A549 (cell line): ENCODE data around the gene PSMB1. TPM values are rescaled to one million over a fixed set of nuclear protein-coding genes. Genes with fewer than 3 reads are reported as not detected.
"Not testable (repeated sequence)": the region's sequence is repeated elsewhere in the genome, so short reads cannot be mapped to it uniquely, and the experiment has no call there.

Source experiments
- ATAC-seq, 2 experiments: fragments of 200-7000 bp in 1 of 2; fragments of >200 bp in 1 of 2; cut with Nextera tagmentation in 1 of 2; cut with Tn5 transposase in 1 of 2; 3 replicates each; pipeline versions ENCODE4 v1.8.0 to v1.9.1; 2018 to 2020; ENCODE audit warnings: mild to moderate bottlenecking in 1 of 2, moderate library complexity in 1 of 2
- CTCF ChIA-PET: fragments of 300-600 bp; sonication (Branson Sonifier 250); formaldehyde crosslinking; extraction: SDS; loops from one replicate; lab custom pipeline; 2021; ENCODE audit warnings: antibody characterized with exemption, inconsistent platforms; lab: Yijun Ruan, JAX
- POLR2A ChIA-PET: fragments of 350-600 bp; formaldehyde crosslinking; extraction: SDS; loops from one replicate; lab custom pipeline; 2021; ENCODE audit warnings: antibody characterized with exemption, inconsistent platforms; lab: Yijun Ruan, JAX
- DNase-seq, 2 experiments: peaks; one replicate each; pipeline versions ENCODE4 v3.0.0 to v3.0.0-alpha.2; 2011 to 2016; ENCODE audit warnings: low read depth in 1 of 2, low spot score in 1 of 2
- FAIRE-seq: peaks from 2 replicates; lab custom pipeline; 2011; peaks lifted over from hg19 to GRCh38; lab: Jason Lieb, UNC
- H3K27ac ChIP-seq, 2 experiments: fragments of >200 bp; sonication (Bioruptor Twin); formaldehyde crosslinking; 3 replicates each; pipeline ENCODE4 v1.5.1; 2016 to 2017
- H3K4me1 ChIP-seq: fragments of >200 bp; sonication (Bioruptor Twin); formaldehyde crosslinking; 3 replicates; pipeline ENCODE4 v1.6.1; 2016
- H3K4me2 ChIP-seq: fragments of >200 bp; sonication (Bioruptor Twin); formaldehyde crosslinking; 3 replicates; pipeline ENCODE4 v1.6.1; 2016
- H3K4me3 ChIP-seq: fragments of >200 bp; sonication (Bioruptor Twin); formaldehyde crosslinking; 3 replicates; pipeline ENCODE4 v1.5.1; 2016
- H3K9me3 ChIP-seq: fragments of >200 bp; sonication (Bioruptor Twin); formaldehyde crosslinking; 3 replicates; pipeline ENCODE4 v1.6.1; 2016
- BHLHE40 ChIP-seq: IDR thresholded peaks from 2 replicates; pipeline ENCODE4 v1.6.1; 2012; ENCODE audit warnings: low read depth, low read length, inconsistent platforms
- ELK1 ChIP-seq: fragments of 150-350 bp; IDR thresholded peaks from 2 replicates; pipeline ENCODE4 v1.6.1; 2014; ENCODE audit warnings: low read depth, mild to moderate bottlenecking, low read length
- FOSL2 ChIP-seq, 2 experiments: fragments of 450-650 bp in 1 of 2; fragments of >200 bp in 1 of 2; sonication (Bioruptor Twin) in 1 of 2; formaldehyde crosslinking; IDR thresholded peaks; 2 replicates each; pipeline versions ENCODE4 v1.5.0 to v1.6.1; 2016 to 2020; ENCODE audit warnings: mild to moderate bottlenecking in 1 of 2, moderate library complexity in 1 of 2
- FOXS1 ChIP-seq: fragments of 250-450 bp; sonication (Bioruptor Pico); IDR thresholded peaks from 2 replicates; pipeline ENCODE4 v1.5.0; 2020; ENCODE audit warnings: mild to moderate bottlenecking, moderate library complexity
- KDM5A ChIP-seq: fragments of 200-600 bp; sonication (generic); IDR thresholded peaks from 2 replicates; pipeline ENCODE4 v1.6.1; 2016; ENCODE audit warnings: antibody characterized with exemption, mild to moderate bottlenecking
- MYC ChIP-seq: IDR thresholded peaks from 2 replicates; pipeline ENCODE4 v1.6.1; 2012; ENCODE audit warnings: mild to moderate bottlenecking, inconsistent platforms, low read length, improper control_type of control experiment, borderline replicate concordance
- NR3C1 ChIP-seq: fragments of >200 bp; sonication (Bioruptor Twin); formaldehyde crosslinking; IDR thresholded peaks from 3 replicates; pipeline ENCODE4 v1.6.1; 2017
- POLR2A ChIP-seq: IDR thresholded peaks from 2 replicates; pipeline ENCODE4 v1.6.1; 2012; ENCODE audit warnings: mild to moderate bottlenecking, low read length
- RARB ChIP-seq: fragments of 250-450 bp; sonication (Bioruptor Pico); IDR thresholded peaks from 2 replicates; pipeline ENCODE4 v1.8.0; 2021; ENCODE audit warnings: mild to moderate bottlenecking, moderate library complexity
- WGBS: methylation state at CpG from one replicate; pipeline ENCODE4 v1.1.6; 2017; ENCODE audit errors: missing lambda C conversion rate; 5-methylcytosine and 5-hydroxymethylcytosine counted together
- polyA plus RNA-seq, 4 experiments: library from polyadenylated mRNA; depleted of rRNA in 3 of 4; stranded (reverse); fragments of >200 nt; fragmentation: RNase III in 1 of 4; extraction: RNeasy Plus Mini Kit Qiagen cat#74134 plus additional on column Dnase treatment in 1 of 4; gene quantifications; 2 replicates in 3 of 4; 3 replicates in 1 of 4; pipeline ENCODE4 v1.2.3, GENCODE V29; 2011 to 2017
- TF ChIP-seq, protein P1 (sequence below): fragments of 250-450 bp; sonication (Bioruptor Pico); IDR thresholded peaks from 2 replicates; pipeline ENCODE4 v1.5.0; 2021; ENCODE audit warnings: mild to moderate bottlenecking, moderate library complexity, borderline replicate concordance
- TF ChIP-seq, protein P2 (sequence below): IDR thresholded peaks from 2 replicates; pipeline ENCODE4 v1.6.1; 2012
- TF ChIP-seq, protein P3 (sequence below): fragments of 450-650 bp; IDR thresholded peaks from 2 replicates; pipeline ENCODE4 v1.6.1; 2014; ENCODE audit warnings: antibody characterized with exemption

PSMB1 gene
- polyA plus RNA-seq, 2 of the 4 experiments (the other 2 are of a cell fraction): 267 to 306 TPM

GRCh38 chr6:170509723-170510018 is 43.4 kb downstream of the PSMB1 start:
- H3K9me3 ChIP-seq: no peaks in the 10 kb centered on the region
- no peak overlapping the region for H3K4me3 ChIP-seq
- H3K4me1 ChIP-seq: no peaks in the 10 kb centered on the region
- H3K27ac ChIP-seq: no peak overlapping the region
- no peak for FAIRE-seq
- WGBS: 49% methylated on average over 3 of the region's 3 CpGs
- ATAC-seq: no peak
- H3K4me2 ChIP-seq: no peak overlapping the region
- DNase-seq: no peak
- CTCF ChIA-PET: interaction anchor here (1.5 kb wide), 1 partner anchor 1553 kb away, joined by 4 read pairs; no protein-coding TSS in a partner anchor
- POLR2A ChIA-PET: no interaction called here
- TF ChIP-seq BHLHE40 (no peak), MYC (no peak), FOSL2 (IDR thresholded peaks at IDR 0.05) (no peak), FOSL2 (CRISPR knock-in tag; IDR thresholded peaks at IDR 0.05) (no peak)

GRCh38 chr6:170508892-170509722 is 44.0 kb downstream of the PSMB1 start:
- H3K4me3 ChIP-seq, ATAC-seq, H3K4me2 ChIP-seq, DNase-seq, H3K9me3 ChIP-seq, H3K4me1 ChIP-seq, POLR2A ChIA-PET, FAIRE-seq, H3K27ac ChIP-seq: not testable (repeated sequence)
- 71% methylated on average over 3 of the region's 5 CpGs for WGBS
- CTCF ChIA-PET: interaction anchor here (1.5 kb wide), 1 partner anchor 1553 kb away, joined by 4 read pairs; no protein-coding TSS in a partner anchor

DNA sequence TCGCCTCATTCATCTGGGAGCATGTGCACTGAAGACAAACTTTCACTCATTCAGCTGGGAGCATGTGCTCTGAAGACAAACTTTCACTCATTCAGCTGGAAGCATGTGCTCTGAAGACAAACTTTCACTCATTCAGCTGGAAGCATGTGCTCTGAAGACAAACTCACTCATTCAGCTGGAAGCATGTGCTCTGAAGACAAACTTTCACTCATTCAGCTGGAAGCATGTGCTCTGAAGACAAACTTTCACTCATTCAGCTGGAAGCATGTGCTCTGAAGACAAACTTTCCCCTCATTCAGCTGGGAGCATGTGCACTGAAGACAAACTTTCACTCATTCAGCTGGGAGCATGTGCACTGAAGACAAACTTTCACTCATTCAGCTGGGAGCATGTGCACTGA is 44.8 kb downstream of the PSMB1 start:
- CTCF ChIA-PET: interaction anchor here (1.4 to 1.6 kb wide), 2 partner anchors 9 to 14 kb away, joined by 3 to 6 read pairs; no protein-coding TSS in a partner anchor
- no CpG with 5 or more reads among the region's 1 CpG for WGBS
- H3K9me3 ChIP-seq, DNase-seq, POLR2A ChIA-PET, H3K4me2 ChIP-seq, H3K27ac ChIP-seq, H3K4me3 ChIP-seq, FAIRE-seq, H3K4me1 ChIP-seq, ATAC-seq: not testable (repeated sequence)

DNA sequence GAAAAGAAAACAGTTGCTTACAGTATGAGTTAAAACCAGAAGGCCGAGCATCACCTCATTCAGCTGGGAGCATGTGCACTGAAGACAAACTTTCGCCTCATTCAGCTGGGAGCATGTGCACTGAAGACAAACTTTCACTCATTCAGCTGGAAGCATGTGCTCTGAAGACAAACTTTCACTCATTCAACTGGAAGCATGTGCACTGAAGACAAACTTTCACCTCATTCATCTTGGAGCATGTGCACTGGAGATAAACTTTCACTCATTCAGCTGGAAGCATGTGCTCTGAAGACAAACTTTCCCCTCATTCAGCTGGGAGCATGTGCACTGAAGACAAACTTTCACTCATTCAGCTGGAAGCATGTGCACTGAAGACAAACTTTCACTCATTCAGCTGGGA is 45.4 kb downstream of the PSMB1 start:
- FAIRE-seq, H3K4me1 ChIP-seq, H3K9me3 ChIP-seq, POLR2A ChIA-PET, H3K4me2 ChIP-seq, H3K4me3 ChIP-seq, DNase-seq, H3K27ac ChIP-seq, ATAC-seq: not testable (repeated sequence)
- CTCF ChIA-PET: interaction anchor here (1.4 to 1.6 kb wide), 2 partner anchors 9 to 14 kb away, joined by 3 to 6 read pairs; no protein-coding TSS in a partner anchor
- 62% methylated on average over 2 of the region's 2 CpGs for WGBS

DNA sequence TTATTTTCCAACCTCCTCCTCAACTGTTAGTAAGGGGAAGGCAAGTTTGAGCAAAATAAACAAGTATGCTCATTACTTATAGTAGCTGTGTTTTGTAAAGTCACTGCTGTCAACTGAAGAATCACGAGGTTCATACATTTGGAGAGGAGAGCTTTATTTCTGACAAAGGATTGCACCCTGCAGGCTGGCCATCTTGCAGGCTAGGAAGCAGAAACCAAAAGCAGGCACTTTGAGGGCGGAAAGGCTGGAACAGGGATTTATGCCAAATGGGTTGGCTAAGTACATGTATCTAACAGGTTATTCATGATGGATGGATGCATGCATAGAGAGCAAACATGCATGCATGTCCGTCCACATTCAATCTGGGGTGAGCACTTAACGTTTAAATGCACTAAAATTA is 46.7 kb downstream of the PSMB1 start:
- CTCF ChIA-PET: interaction anchor here (0.7 to 1.6 kb wide), 2 partner anchors 11 to 35 kb away, joined by 3 to 6 read pairs; no protein-coding TSS in a partner anchor
- Histone ChIP-seq H3K4me1 (no peaks in the 10 kb centered on the region), H3K9me3 (no peaks in the 10 kb centered on the region), H3K27ac (no peak overlapping the region), H3K4me2 (no peak overlapping the region)
- DNase-seq (no peak), FAIRE-seq (no peak), ATAC-seq (no peak)
- 14% methylated on average over 4 of the region's 4 CpGs for WGBS
- TF ChIP-seq, protein P1, sequence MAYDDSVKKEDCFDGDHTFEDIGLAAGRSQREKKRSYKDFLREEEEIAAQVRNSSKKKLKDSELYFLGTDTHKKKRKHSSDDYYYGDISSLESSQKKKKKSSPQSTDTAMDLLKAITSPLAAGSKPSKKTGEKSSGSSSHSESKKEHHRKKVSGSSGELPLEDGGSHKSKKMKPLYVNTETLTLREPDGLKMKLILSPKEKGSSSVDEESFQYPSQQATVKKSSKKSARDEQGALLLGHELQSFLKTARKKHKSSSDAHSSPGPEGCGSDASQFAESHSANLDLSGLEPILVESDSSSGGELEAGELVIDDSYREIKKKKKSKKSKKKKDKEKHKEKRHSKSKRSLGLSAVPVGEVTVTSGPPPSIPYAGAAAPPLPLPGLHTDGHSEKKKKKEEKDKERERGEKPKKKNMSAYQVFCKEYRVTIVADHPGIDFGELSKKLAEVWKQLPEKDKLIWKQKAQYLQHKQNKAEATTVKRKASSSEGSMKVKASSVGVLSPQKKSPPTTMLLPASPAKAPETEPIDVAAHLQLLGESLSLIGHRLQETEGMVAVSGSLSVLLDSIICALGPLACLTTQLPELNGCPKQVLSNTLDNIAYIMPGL (CRISPR knock-in tag): no peak
- TF ChIP-seq KDM5A: no peak
- TF ChIP-seq, protein P2, sequence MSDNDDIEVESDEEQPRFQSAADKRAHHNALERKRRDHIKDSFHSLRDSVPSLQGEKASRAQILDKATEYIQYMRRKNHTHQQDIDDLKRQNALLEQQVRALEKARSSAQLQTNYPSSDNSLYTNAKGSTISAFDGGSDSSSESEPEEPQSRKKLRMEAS: no peak
- TF ChIP-seq FOXS1 (CRISPR knock-in tag): no peak
- TF ChIP-seq ELK1: no peak
- TF ChIP-seq NR3C1: no peak
- TF ChIP-seq POLR2A: no peak
- TF ChIP-seq, protein P3, sequence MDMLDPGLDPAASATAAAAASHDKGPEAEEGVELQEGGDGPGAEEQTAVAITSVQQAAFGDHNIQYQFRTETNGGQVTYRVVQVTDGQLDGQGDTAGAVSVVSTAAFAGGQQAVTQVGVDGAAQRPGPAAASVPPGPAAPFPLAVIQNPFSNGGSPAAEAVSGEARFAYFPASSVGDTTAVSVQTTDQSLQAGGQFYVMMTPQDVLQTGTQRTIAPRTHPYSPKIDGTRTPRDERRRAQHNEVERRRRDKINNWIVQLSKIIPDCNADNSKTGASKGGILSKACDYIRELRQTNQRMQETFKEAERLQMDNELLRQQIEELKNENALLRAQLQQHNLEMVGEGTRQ: no peak
- no peak for TF ChIP-seq RARB (CRISPR knock-in tag)
- TF ChIP-seq, all 56 proteins: peak for 0
- POLR2A ChIA-PET: no interaction called here
- no peak overlapping the region for H3K4me3 ChIP-seq
